Measurements from ENCODE around the gene SPP2.
A peak's percentile ranks its signal among the peaks of the same experiment; 100 is the strongest.

The SPP2 gene

DNA sequence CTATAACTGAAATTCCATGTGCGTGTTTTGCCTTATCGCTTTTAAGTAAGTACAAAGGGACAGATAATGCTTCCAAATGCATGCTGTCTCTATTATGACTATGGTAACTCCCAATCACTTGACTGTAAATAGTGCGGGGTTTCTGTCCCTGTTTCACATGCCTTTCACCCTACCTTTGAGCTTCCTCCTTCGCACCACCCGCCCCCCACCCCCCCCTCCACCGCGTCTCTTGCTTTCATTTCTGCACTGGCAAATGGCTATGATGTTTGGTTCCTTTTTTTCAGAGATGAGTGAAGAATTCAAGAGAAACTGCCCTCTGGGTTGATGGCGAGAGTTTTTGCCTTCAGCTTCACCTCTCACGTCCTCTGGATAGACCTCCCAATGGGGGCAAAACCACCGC, 25.0 kb upstream of the SPP2 start:
- TF ChIP-seq GABPA (IDR thresholded peaks at IDR 0.05; ENCODE audit: low read depth), result no peak
- TF ChIP-seq REST (IDR thresholded peaks at IDR 0.05; ENCODE audit: insufficient replicate concordance, low read depth), result no peak
- no peak for TF ChIP-seq CTCF (IDR thresholded peaks at IDR 0.05; ENCODE audit: insufficient read depth, low read length)
- no peak for TF ChIP-seq SPI1 (IDR thresholded peaks at IDR 0.05; ENCODE audit: borderline replicate concordance, low read depth)
- Histone ChIP-seq H3K4me3 (replicated peaks; ENCODE audit: insufficient read depth, low read length) (peak overlapping the region; percentile 22; the same call in 1 of the 2 replicates), H3K27me3 (ENCODE audit: insufficient read depth, poor library complexity, severe bottlenecking) (peaks cover 12% of the 10 kb centered on the region), H3K27ac (replicated peaks) (no peak overlapping the region)
- peak in 1 of 2 experiments; percentile 14 for DNase-seq (ENCODE audit: low read depth in 1 of 2, low spot score in 1 of 2)

DNA sequence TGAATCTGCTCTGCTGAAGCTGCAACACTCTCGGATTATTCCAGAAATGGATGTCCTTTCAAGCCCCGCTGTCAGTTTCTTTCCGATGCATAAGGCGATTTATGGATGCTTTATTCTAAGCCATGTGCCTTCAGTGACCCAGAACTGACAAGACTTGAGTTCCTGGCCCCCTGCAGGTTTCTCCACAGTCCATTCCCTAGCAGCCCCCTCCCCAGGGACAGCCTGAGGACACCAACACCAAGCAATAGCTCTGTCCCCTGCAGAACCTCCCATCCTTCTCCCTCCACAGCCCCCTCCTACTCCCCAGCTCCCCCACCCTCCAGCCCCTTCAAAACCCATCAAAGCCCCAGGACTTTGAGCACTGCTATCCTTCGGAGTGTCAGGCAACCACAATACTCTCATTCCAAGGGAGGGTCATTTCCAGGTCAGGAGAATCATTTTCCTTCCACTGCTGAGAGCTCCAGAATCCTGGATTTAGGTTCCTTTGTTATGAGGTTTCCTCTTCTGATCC, 24.6 kb upstream of the SPP2 start:
- Histone ChIP-seq H3K27me3 (ENCODE audit: insufficient read depth, poor library complexity, severe bottlenecking) (peaks cover 12% of the 10 kb centered on the region), H3K27ac (replicated peaks) (no peak overlapping the region), H3K4me3 (replicated peaks; ENCODE audit: insufficient read depth, low read length) (peak overlapping the region; percentile 22; the same call in 1 of the 2 replicates)
- no peak for DNase-seq (ENCODE audit: low read depth in 1 of 2, low spot score in 1 of 2)
- no peak for TF ChIP-seq REST (IDR thresholded peaks at IDR 0.05; ENCODE audit: insufficient replicate concordance, low read depth)
- TF ChIP-seq GABPA (IDR thresholded peaks at IDR 0.05; ENCODE audit: low read depth), result no peak
- no peak for TF ChIP-seq POLR2AphosphoS5 (IDR thresholded peaks at IDR 0.05; ENCODE audit: low read depth)
- no peak for TF ChIP-seq CTCF (IDR thresholded peaks at IDR 0.05; ENCODE audit: insufficient read depth, low read length)
- TF ChIP-seq SPI1 (IDR thresholded peaks at IDR 0.05; ENCODE audit: borderline replicate concordance, low read depth), result no peak

DNA sequence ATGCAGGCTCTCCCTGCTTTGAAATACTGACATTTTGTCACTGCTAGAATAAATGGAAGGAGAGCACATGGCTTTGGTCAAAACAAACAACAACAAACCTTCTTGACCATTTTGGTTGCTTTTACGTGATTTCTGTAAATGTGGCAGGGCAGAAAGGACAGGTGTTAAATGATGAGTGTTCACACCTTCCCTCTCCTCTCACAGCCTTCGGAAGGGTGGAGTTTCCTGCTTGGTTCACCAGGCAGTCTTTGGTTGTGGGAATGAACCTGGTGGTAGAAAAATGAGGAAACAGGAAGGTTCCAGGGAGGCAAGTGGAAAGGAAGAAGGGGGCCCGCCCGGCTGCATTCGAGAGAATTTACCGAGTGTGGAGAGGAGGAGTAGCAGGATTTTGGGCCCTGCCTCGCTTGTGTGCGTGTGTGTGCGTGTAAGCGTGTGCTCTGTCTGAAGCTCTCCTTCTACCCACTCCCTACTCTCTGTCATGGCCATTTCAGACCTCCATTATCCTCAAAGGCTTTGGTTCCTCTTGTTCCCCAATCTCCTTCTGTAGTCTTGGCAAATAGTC, 23.7 kb upstream of the SPP2 start:
- Histone ChIP-seq H3K27ac (replicated peaks) (no peak overlapping the region), H3K4me3 (replicated peaks; ENCODE audit: insufficient read depth, low read length) (no peak overlapping the region), H3K27me3 (ENCODE audit: insufficient read depth, poor library complexity, severe bottlenecking) (peaks cover 14% of the 10 kb centered on the region)
- TF ChIP-seq POLR2AphosphoS5 (IDR thresholded peaks at IDR 0.05; ENCODE audit: low read depth) (no peak), SPI1 (IDR thresholded peaks at IDR 0.05; ENCODE audit: borderline replicate concordance, low read depth) (no peak), GABPA (IDR thresholded peaks at IDR 0.05; ENCODE audit: low read depth) (no peak), CTCF (IDR thresholded peaks at IDR 0.05; ENCODE audit: insufficient read depth, low read length) (no peak), REST (IDR thresholded peaks at IDR 0.05; ENCODE audit: insufficient replicate concordance, low read depth) (no peak)
- DNase-seq (ENCODE audit: low read depth in 1 of 2, low spot score in 1 of 2), result no peak
